Ishikawa (cell line): ENCODE data around the gene CYS1.

Experiments used
- CREB1 ChIP-seq: IDR thresholded peaks from 2 replicates; pipeline ENCODE4 v1.6.1; 2012; ENCODE audit warnings: low read depth
- EGR1 ChIP-seq: IDR thresholded peaks from 2 replicates; pipeline ENCODE4 v1.6.1; 2012
- EP300 ChIP-seq: IDR thresholded peaks from 2 replicates; pipeline ENCODE4 v1.6.1; 2012; ENCODE audit warnings: borderline replicate concordance
- FOXM1 ChIP-seq: IDR thresholded peaks from 2 replicates; pipeline ENCODE4 v1.6.1; 2012; ENCODE audit warnings: low read depth, borderline replicate concordance
- NFIC ChIP-seq: IDR thresholded peaks from 2 replicates; pipeline ENCODE4 v1.6.1; 2012
- RAD21 ChIP-seq: IDR thresholded peaks from 2 replicates; pipeline ENCODE4 v1.6.1; 2012; ENCODE audit warnings: low read depth
- TAF1 ChIP-seq: IDR thresholded peaks from 2 replicates; pipeline ENCODE4 v1.6.1; 2012; ENCODE audit warnings: low read depth, mild to moderate bottlenecking
- TCF12 ChIP-seq: IDR thresholded peaks from 2 replicates; pipeline ENCODE4 v1.6.1; 2012; ENCODE audit warnings: low read depth
- TEAD4 ChIP-seq: IDR thresholded peaks from 2 replicates; pipeline ENCODE4 v1.6.1; 2012
- YY1 ChIP-seq: IDR thresholded peaks from 2 replicates; pipeline ENCODE4 v1.6.1; 2012; ENCODE audit warnings: low read depth
- ZBTB7A ChIP-seq: IDR thresholded peaks from 2 replicates; pipeline ENCODE4 v1.6.1; 2012; ENCODE audit warnings: low read depth
- TF ChIP-seq, protein P1 (sequence below): IDR thresholded peaks from 2 replicates; pipeline ENCODE4 v1.6.1; 2012; ENCODE audit warnings: low read depth, mild to moderate bottlenecking
- TF ChIP-seq, protein P2 (sequence below): IDR thresholded peaks from 2 replicates; pipeline ENCODE4 v1.6.1; 2012
- TF ChIP-seq, protein P3 (sequence below): IDR thresholded peaks from 2 replicates; pipeline ENCODE4 v1.6.1; 2012

The CYS1 gene

DNA sequence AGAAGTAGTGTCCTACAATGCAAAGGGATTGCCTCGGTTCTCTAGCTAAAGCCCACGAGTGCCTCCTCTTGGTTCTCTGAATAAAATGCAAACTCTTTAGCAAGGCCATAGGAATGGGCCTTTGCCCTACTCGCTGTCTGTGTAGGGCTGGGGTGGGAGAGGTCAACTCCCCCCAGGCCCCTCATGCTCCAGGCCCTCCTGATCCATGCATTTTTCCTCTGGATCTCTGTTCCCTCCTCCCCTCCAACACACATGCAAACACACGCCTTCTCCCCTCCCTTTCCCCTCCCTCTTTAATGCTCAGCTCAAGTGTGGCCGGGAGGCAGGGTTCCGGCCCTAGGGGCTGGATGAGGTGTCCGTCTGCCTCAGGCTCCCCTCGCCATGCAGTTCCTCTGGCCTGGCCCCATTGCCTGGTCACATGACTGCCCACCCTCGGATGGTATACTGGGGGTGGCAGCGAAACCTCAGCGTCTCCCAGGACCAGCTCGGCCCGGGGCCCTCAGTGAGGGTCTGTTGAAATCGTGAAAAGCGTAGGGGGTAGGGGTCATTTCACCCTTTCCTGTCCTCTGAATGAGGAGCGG, 51.7 kb downstream of the CYS1 start:
- no peak for TF ChIP-seq RAD21
- no peak for TF ChIP-seq EGR1
- TF ChIP-seq NFIC = no peak
- TF ChIP-seq EP300 = no peak
- no peak for TF ChIP-seq TCF12
- no peak for TF ChIP-seq TAF1
- no peak for TF ChIP-seq YY1

DNA sequence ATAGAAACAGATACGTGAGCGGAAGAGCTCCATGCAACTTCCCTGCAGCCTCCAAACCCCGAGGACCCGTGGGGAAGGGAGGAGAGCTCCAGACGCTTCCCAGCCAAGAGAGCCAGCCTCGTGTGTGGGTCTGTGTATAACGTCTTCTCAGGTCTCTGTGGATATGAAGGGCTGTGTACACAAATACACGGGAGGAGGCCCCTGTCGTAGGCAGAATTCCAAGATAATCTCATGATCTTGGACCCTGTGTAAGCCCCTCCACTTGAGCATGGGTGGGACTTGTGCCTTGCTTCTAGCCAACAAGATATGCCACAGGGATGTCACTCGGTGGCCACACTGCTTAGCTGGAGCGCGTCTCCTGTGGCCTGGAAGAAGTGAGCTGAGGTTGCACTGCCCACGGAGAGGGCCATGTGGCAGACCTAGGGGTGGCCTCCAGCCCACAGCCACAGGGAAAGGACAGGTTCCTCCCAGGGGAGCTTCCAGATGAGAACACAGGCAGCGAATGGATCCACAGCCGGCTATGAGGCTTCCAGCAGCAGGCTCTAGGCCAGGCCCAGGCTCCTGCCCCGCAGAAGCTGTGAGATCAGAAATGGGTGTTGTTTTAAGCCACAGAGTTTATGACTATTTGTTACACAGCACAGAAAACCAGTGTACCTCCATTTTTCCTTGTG, 52.4 kb downstream of the CYS1 start:
- no peak for TF ChIP-seq TEAD4
- TF ChIP-seq, protein P1, sequence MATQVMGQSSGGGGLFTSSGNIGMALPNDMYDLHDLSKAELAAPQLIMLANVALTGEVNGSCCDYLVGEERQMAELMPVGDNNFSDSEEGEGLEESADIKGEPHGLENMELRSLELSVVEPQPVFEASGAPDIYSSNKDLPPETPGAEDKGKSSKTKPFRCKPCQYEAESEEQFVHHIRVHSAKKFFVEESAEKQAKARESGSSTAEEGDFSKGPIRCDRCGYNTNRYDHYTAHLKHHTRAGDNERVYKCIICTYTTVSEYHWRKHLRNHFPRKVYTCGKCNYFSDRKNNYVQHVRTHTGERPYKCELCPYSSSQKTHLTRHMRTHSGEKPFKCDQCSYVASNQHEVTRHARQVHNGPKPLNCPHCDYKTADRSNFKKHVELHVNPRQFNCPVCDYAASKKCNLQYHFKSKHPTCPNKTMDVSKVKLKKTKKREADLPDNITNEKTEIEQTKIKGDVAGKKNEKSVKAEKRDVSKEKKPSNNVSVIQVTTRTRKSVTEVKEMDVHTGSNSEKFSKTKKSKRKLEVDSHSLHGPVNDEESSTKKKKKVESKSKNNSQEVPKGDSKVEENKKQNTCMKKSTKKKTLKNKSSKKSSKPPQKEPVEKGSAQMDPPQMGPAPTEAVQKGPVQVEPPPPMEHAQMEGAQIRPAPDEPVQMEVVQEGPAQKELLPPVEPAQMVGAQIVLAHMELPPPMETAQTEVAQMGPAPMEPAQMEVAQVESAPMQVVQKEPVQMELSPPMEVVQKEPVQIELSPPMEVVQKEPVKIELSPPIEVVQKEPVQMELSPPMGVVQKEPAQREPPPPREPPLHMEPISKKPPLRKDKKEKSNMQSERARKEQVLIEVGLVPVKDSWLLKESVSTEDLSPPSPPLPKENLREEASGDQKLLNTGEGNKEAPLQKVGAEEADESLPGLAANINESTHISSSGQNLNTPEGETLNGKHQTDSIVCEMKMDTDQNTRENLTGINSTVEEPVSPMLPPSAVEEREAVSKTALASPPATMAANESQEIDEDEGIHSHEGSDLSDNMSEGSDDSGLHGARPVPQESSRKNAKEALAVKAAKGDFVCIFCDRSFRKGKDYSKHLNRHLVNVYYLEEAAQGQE = no peak
- TF ChIP-seq TAF1 = no peak
- TF ChIP-seq ZBTB7A = no peak
- no peak for TF ChIP-seq FOXM1

DNA sequence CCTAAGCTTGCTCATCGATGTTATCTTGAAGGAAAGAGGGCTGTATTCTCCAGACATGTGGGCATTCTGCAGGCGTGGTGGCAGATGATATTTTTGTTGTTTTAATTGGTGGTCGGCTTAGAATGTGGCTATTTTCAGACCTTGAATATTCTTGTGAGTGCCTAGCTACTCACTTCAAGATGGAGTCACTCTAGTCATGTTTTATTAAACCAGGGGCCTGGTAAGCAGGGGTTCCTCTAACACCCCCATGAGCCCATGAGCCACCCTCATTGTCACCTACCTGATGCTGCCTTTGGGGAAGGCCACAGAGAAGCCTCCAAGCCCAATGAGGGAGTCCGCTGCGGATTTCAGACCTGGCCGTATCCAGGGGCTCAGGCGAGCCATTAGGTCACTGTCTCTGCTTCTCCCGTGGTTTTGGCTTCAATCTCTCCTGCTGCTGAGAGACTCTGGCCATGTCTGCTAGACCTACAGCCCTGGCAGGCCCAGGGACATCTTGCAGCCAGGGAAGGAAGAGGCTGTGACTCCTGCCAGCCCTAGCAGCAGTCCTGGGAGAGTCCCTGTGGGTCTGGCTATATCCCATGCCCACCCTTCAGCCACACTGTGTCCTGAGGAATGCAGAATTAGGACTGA, 53.2 kb downstream of the CYS1 start:
- no peak for TF ChIP-seq EGR1
- no peak for TF ChIP-seq YY1
- TF ChIP-seq, protein P1 = no peak
- TF ChIP-seq, protein P2, sequence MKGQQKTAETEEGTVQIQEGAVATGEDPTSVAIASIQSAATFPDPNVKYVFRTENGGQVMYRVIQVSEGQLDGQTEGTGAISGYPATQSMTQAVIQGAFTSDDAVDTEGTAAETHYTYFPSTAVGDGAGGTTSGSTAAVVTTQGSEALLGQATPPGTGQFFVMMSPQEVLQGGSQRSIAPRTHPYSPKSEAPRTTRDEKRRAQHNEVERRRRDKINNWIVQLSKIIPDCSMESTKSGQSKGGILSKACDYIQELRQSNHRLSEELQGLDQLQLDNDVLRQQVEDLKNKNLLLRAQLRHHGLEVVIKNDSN = no peak
- no peak for TF ChIP-seq NFIC
- TF ChIP-seq TCF12 = no peak
- TF ChIP-seq TAF1 = no peak
- TF ChIP-seq RAD21 = no peak
- no peak for TF ChIP-seq TEAD4

DNA sequence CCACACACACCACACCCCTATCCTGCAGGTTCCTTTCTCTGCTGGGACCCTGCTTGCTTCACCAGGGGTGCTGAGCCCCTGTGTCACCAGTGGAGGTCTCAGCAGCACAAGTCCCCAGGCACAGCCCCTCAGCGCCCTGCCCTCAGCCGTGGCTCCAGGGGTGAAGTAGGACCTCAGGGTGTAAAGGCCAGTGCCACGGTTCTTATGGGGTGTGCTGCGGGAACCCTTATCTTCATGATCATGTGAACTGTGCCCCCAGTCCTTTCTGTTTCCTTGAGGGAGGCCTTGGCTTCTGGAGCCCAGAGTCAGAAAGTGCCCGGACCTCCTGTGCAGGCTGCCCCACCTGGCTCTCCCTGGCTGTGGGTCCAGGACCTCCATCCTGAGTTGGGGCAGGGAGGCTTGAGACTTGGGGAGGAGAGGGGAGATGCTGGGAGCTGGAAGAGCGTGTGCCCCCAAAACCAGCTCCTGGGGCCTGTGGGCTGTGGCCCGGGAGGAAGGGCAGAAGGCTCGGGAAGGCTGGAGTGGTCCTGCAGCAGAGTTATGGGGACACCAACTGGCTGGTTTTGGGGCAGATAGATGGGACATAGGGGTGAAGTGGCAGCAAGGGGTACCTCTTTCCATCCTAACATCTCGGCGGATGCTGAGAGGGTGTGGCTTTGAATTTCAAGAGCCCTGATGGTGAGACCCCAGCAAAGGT, 57.1 kb downstream of the CYS1 start:
- TF ChIP-seq ZBTB7A = no peak
- TF ChIP-seq TAF1 = no peak
- TF ChIP-seq EGR1 = no peak
- no peak for TF ChIP-seq TCF12
- TF ChIP-seq, protein P2 = no peak
- TF ChIP-seq RAD21 = no peak; the same call in 1 of the 2 replicates
- no peak for TF ChIP-seq NFIC
- no peak for TF ChIP-seq CREB1
- no peak for TF ChIP-seq YY1
- TF ChIP-seq, protein P1 = no peak
- TF ChIP-seq EP300 = no peak
- no peak for TF ChIP-seq FOXM1
- TF ChIP-seq, protein P3, sequence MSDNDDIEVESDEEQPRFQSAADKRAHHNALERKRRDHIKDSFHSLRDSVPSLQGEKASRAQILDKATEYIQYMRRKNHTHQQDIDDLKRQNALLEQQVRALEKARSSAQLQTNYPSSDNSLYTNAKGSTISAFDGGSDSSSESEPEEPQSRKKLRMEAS = no peak
- no peak for TF ChIP-seq TEAD4
